ENCODE measurements around the gene CREB3L2. TPM values are rescaled to one million over a fixed set of nuclear protein-coding genes. Genes with fewer than 3 reads are reported as not detected.

CREB3L2 gene
- total RNA-seq, 1 experiment from 2014 or later: 18.2 TPM

Other genes with a start within 250 kb of the CREB3L2 start
- 0.17 and 0.40 TPM in 2 replicates for gene DGKI, start 155.1 kb downstream of the CREB3L2 start, total RNA-seq (2014; rRNA removed; shearing (Covaris generic))
- not detected in 2 replicates for gene AKR1D1, start 74.4 kb upstream of the CREB3L2 start, total RNA-seq (2014; rRNA removed; shearing (Covaris generic))

Data from NCI-H460 (cell line).